ENCODE data around the gene PGAM1. TPM values are rescaled to one million over a fixed set of nuclear protein-coding genes. Genes with fewer than 3 reads are reported as not detected.

PGAM1 gene
- total and polyA plus RNA-seq, 2 of the 13 experiments (the other 11 are each of a cell fraction or from before 2014, with no cell fraction given) = 354 to 483 TPM

DNA sequence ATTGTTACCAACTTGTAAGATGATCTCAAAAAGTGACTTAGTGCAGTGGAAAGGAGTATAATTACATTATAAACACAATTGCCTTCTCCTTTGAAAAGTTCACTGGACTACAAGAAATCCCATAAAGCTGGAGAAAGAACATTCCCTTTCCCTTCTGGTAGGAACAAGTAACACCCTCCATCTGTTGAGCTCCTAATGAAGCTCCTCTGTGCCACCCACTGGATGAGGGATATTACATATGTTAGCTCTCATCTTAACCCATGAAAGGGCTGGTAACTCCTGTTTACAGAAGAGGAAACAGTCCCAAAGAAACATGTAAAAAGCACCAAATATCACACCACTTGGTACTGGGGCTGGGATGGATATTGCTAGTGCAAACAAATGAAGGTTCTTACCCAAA, 8.1 kb downstream of the PGAM1 start:
- peaks cover 10 to 51% of the 10 kb centered on the region in 2 experiments for H3K36me3 ChIP-seq (replicated peaks in 1 of 2; ENCODE audit: control insufficient read depth in 1 of 2, insufficient read depth in 2 of 2, low read length in 2 of 2)
- TF ChIP-seq POGZ (CRISPR knock-in tag; IDR thresholded peaks at IDR 0.05) = no peak
- TF ChIP-seq POLR2A (IDR thresholded peaks at IDR 0.05; ENCODE audit: insufficient read depth in 1 of 2, low read depth in 2 of 2, low read length in 2 of 2) = 0 out of 4 replicates have a peak, but pooled peaks of 1 of the 2 experiments have one; percentile 20
- TF ChIP-seq KMT2A (CRISPR knock-in tag; IDR thresholded peaks at IDR 0.05) = no peak
- TF ChIP-seq SKI (IDR thresholded peaks at IDR 0.05; ENCODE audit: partially characterized antibody) = no peak
- TF ChIP-seq KDM4B (CRISPR knock-in tag; IDR thresholded peaks at IDR 0.05) = no peak
- no peak for TF ChIP-seq NFKBIZ (CRISPR knock-in tag; IDR thresholded peaks at IDR 0.05)
- no peak for TF ChIP-seq HOXA5 (CRISPR knock-in tag; IDR thresholded peaks at IDR 0.05)
- TF ChIP-seq, protein P1, sequence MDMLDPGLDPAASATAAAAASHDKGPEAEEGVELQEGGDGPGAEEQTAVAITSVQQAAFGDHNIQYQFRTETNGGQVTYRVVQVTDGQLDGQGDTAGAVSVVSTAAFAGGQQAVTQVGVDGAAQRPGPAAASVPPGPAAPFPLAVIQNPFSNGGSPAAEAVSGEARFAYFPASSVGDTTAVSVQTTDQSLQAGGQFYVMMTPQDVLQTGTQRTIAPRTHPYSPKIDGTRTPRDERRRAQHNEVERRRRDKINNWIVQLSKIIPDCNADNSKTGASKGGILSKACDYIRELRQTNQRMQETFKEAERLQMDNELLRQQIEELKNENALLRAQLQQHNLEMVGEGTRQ (IDR thresholded peaks at IDR 0.05; ENCODE audit: low read depth, low read length) = no peak
- TF ChIP-seq, protein P1 (CRISPR knock-in tag; IDR thresholded peaks at IDR 0.05; ENCODE audit: borderline replicate concordance) = no peak
- no peak for TF ChIP-seq ZNF333 (CRISPR knock-in tag; IDR thresholded peaks at IDR 0.05; ENCODE audit: borderline replicate concordance)
- TF ChIP-seq CBX2 (IDR thresholded peaks at IDR 0.05; ENCODE audit: low read depth, low read length) = no peak
- no peak for TF ChIP-seq CBX2 (CRISPR knock-in tag; IDR thresholded peaks at IDR 0.05; ENCODE audit: low read depth)
- TF ChIP-seq, protein P2, sequence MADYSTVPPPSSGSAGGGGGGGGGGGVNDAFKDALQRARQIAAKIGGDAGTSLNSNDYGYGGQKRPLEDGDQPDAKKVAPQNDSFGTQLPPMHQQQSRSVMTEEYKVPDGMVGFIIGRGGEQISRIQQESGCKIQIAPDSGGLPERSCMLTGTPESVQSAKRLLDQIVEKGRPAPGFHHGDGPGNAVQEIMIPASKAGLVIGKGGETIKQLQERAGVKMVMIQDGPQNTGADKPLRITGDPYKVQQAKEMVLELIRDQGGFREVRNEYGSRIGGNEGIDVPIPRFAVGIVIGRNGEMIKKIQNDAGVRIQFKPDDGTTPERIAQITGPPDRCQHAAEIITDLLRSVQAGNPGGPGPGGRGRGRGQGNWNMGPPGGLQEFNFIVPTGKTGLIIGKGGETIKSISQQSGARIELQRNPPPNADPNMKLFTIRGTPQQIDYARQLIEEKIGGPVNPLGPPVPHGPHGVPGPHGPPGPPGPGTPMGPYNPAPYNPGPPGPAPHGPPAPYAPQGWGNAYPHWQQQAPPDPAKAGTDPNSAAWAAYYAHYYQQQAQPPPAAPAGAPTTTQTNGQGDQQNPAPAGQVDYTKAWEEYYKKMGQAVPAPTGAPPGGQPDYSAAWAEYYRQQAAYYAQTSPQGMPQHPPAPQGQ (CRISPR knock-in tag; IDR thresholded peaks at IDR 0.05; ENCODE audit: borderline replicate concordance) = 0 out of 2 replicates have a peak, but pooled peaks have one; percentile 32
- TF ChIP-seq KLF13 (CRISPR knock-in tag; IDR thresholded peaks at IDR 0.05) = no peak
- no peak for TF ChIP-seq CHD4 (IDR thresholded peaks at IDR 0.05; ENCODE audit: borderline replicate concordance, low read length)
- TF ChIP-seq, protein P3, sequence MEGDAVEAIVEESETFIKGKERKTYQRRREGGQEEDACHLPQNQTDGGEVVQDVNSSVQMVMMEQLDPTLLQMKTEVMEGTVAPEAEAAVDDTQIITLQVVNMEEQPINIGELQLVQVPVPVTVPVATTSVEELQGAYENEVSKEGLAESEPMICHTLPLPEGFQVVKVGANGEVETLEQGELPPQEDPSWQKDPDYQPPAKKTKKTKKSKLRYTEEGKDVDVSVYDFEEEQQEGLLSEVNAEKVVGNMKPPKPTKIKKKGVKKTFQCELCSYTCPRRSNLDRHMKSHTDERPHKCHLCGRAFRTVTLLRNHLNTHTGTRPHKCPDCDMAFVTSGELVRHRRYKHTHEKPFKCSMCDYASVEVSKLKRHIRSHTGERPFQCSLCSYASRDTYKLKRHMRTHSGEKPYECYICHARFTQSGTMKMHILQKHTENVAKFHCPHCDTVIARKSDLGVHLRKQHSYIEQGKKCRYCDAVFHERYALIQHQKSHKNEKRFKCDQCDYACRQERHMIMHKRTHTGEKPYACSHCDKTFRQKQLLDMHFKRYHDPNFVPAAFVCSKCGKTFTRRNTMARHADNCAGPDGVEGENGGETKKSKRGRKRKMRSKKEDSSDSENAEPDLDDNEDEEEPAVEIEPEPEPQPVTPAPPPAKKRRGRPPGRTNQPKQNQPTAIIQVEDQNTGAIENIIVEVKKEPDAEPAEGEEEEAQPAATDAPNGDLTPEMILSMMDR (CRISPR knock-in tag; IDR thresholded peaks at IDR 0.05) = 0 out of 2 replicates have a peak, but pooled peaks have one; percentile 21
- no peak for TF ChIP-seq ETV5 (CRISPR knock-in tag; IDR thresholded peaks at IDR 0.05; ENCODE audit: borderline replicate concordance)
- no peak for TF ChIP-seq NR2F1 (CRISPR knock-in tag; IDR thresholded peaks at IDR 0.05)
- TF ChIP-seq STAG1 (CRISPR knock-in tag; IDR thresholded peaks at IDR 0.05) = peak; percentile 31; the same call in 1 of the 2 replicates
- no peak for TF ChIP-seq NAIF1 (CRISPR knock-in tag; IDR thresholded peaks at IDR 0.05; ENCODE audit: borderline replicate concordance)
- no peak for TF ChIP-seq SALL2 (CRISPR knock-in tag; IDR thresholded peaks at IDR 0.05)

More for the DNA sequence above, 8.1 kb downstream of the PGAM1 start:
- Histone ChIP-seq H3K9ac (ENCODE audit: insufficient read depth, low read depth, low read length) (no peak overlapping the region), H3K4me3 (replicated peaks in 1 of 3; ENCODE audit: insufficient read depth in 1 of 3, low read depth in 2 of 3, low read length in 3 of 3) (no peak overlapping the region), H4K20me1 (ENCODE audit: insufficient read depth, low read length) (peaks cover 15% of the 10 kb centered on the region), H2AFZ (ENCODE audit: low read length) (no peak overlapping the region), H3K4me1 (ENCODE audit: insufficient read depth, low read length) (peaks cover 15% of the 10 kb centered on the region), H3K27ac (ENCODE audit: extremely low read length, insufficient read depth, low read length) (no peak overlapping the region), H3K27me3 (ENCODE audit: control insufficient read depth in 1 of 2, insufficient read depth in 2 of 2, low read length in 2 of 2) (no peaks in the 10 kb centered on the region), H3K9me3 (ENCODE audit: low read length) (no peaks in the 10 kb centered on the region), H3K79me2 (ENCODE audit: insufficient read depth, low read length) (peaks cover 10% of the 10 kb centered on the region), H3K4me2 (ENCODE audit: low read depth, low read length) (no peak overlapping the region)
- no peak for DNase-seq (ENCODE audit: low spot score)
- no peak for FAIRE-seq
- in situ Hi-C loops (cut with HindIII; ENCODE audit: extremely low pct_ligation_motif_present, low pct_unique_long_range_greater_than_20kb) = no loop called here
- CTCF ChIA-PET (ENCODE audit: low intra/inter-chr PET ratio, low total read pairs) = no interaction called here
- intact Hi-C loops (cut with micrococcal nuclease; ENCODE audit: unreplicated experiment) = no loop called here
- no TSS peak for BruUV-seq (replicated peaks)
- peak; percentile 69 for ATAC-seq
- POLR2A ChIA-PET = interaction anchor here (1.3 to 1.5 kb wide), 3 partner anchors 11 to 26 kb away, joined by 3 to 4 read pairs (median 4); no protein-coding TSS in a partner anchor

All from HepG2 (cell line).